Activated B cell treated with CpG ODN at 0.5 μM for 24 hours (primary cell): ENCODE measurements around the gene LMO1. TPM values are rescaled to one million over a fixed set of nuclear protein-coding genes. Genes with fewer than 3 reads are reported as not detected.

Experiments used
- ATAC-seq: fragments of 200-7000 bp; cut with Tn5 transposase; one replicate; pipeline ENCODE4 v1.10.0; 2021; ENCODE audit warnings: low read depth, mild to moderate bottlenecking, moderate library complexity
- CTCF ChIA-PET: fragments of 350-600 bp; sonication (Branson Sonifier 250); formaldehyde crosslinking; loops from one replicate; lab custom pipeline; 2021; ENCODE audit warnings: antibody characterized with exemption; lab: Charles Lee
- POLR2A ChIA-PET: fragments of 350-600 bp; sonication (Branson Sonifier 250); formaldehyde crosslinking; loops from one replicate; lab custom pipeline; 2021; ENCODE audit warnings: antibody characterized with exemption; lab: Charles Lee
- DNase-seq: peaks from one replicate; pipeline ENCODE4 v3.0.0; 2022
- H3K27ac Mint-ChIP-seq: one replicate; pipeline ENCODE4 v1.8.0; 2020; ENCODE audit warnings: mixed read lengths
- H3K27me3 Mint-ChIP-seq: one replicate; pipeline ENCODE4 v1.8.0; 2021; ENCODE audit warnings: mixed read lengths
- H3K36me3 Mint-ChIP-seq: one replicate; pipeline ENCODE4 v1.8.0; 2021; ENCODE audit warnings: low read depth, mixed read lengths
- H3K4me1 Mint-ChIP-seq: one replicate; pipeline ENCODE4 v1.8.0; 2021; ENCODE audit warnings: mixed read lengths
- H3K4me3 Mint-ChIP-seq: one replicate; pipeline ENCODE4 v1.8.0; 2020; ENCODE audit warnings: mild to moderate bottlenecking, mixed read lengths
- H3K9me3 Mint-ChIP-seq: one replicate; pipeline ENCODE4 v1.8.0; 2020; ENCODE audit warnings: mixed read lengths
- intact Hi-C: fragments of 100-400 bp; cut with micrococcal nuclease; formaldehyde crosslinking; loops from one replicate; pipeline ENCODE4 v1.15.1; 2024
- total RNA-seq: library from RNA; stranded (reverse); gene quantifications from 2 replicates; pipeline ENCODE4 v1.2.3, GENCODE V29; 2022
- TF ChIP-seq, protein P1 (sequence below): fragments of 200-600 bp; IDR thresholded peaks from one replicate; pipeline ENCODE4 v1.8.0; 2022; ENCODE audit warnings: antibody characterized with exemption, mild to moderate bottlenecking

The LMO1 gene
- total RNA-seq, 1 donor from 2014 or later, result not detected

DNA sequence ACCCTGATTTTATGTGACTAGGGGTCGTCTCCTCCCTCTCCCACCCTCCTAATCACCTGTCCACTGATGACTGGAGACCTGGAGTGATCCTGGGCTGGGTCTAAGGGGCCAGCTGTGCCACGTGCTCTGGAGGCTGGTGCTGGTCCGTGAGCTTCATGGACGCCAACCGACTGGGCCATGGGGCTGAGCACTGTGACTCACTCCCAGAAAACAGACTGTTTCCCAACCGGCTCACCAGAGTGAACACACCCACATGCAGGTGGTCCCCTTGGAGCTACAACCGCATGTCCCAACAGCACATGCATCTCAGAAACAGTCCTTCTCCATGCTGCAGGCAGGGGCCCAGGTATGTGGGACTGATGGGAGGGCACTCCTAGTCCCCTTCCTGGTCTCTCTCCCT, 14.0 kb upstream of the LMO1 start:
- CTCF ChIA-PET, result interaction anchor here (2.8 kb wide), 1 partner anchor 14 kb away, joined by 10 read pairs; the partner anchor contains the start of gene LMO1
- Mint-ChIP-seq H3K4me1 (peaks cover 3% of the 10 kb centered on the region), H3K4me3 (no peak overlapping the region), H3K27ac (no peak overlapping the region), H3K27me3 (peaks cover 8% of the 10 kb centered on the region), H3K9me3 (peaks cover 4% of the 10 kb centered on the region), H3K36me3 (no peaks in the 10 kb centered on the region)
- TF ChIP-seq, protein P1, sequence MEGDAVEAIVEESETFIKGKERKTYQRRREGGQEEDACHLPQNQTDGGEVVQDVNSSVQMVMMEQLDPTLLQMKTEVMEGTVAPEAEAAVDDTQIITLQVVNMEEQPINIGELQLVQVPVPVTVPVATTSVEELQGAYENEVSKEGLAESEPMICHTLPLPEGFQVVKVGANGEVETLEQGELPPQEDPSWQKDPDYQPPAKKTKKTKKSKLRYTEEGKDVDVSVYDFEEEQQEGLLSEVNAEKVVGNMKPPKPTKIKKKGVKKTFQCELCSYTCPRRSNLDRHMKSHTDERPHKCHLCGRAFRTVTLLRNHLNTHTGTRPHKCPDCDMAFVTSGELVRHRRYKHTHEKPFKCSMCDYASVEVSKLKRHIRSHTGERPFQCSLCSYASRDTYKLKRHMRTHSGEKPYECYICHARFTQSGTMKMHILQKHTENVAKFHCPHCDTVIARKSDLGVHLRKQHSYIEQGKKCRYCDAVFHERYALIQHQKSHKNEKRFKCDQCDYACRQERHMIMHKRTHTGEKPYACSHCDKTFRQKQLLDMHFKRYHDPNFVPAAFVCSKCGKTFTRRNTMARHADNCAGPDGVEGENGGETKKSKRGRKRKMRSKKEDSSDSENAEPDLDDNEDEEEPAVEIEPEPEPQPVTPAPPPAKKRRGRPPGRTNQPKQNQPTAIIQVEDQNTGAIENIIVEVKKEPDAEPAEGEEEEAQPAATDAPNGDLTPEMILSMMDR, result no peak
- POLR2A ChIA-PET, result no interaction called here
- intact Hi-C loops, result no loop called here
- DNase-seq (no peak), ATAC-seq (no peak)

GRCh38 chr11:8276528-8276927, 12.8 kb upstream of the LMO1 start:
- Mint-ChIP-seq H3K27me3 (peaks cover 14% of the 10 kb centered on the region), H3K36me3 (no peaks in the 10 kb centered on the region), H3K4me3 (no peak overlapping the region), H3K27ac (no peak overlapping the region), H3K4me1 (peaks cover 3% of the 10 kb centered on the region), H3K9me3 (peaks cover 4% of the 10 kb centered on the region)
- ChIA-PET POLR2A (no interaction called here), CTCF (interaction anchor here (2.8 kb wide), 1 partner anchor 13 kb away, joined by 10 read pairs; the partner anchor contains the start of gene LMO1)
- intact Hi-C loops, result no loop called here
- DNase-seq (no peak), ATAC-seq (no peak)
- TF ChIP-seq, protein P1, result no peak

DNA sequence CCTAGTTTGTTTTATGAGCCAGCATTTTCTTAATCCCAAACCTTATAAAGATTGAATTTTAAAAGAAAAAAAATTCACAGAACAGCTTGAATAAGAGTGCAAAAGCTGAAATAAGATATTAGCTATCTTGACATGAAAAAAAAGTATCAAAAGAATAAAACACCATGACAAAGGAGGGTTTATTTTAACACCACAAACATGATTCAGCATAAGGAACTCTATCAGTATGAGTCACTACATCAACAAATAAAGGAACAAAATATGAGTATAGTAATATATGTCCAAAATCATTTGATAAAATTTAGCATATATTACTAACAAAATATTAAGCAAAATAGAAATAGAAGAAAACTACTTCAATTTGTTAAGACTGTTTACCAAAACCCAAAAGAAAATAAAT, 9.6 kb upstream of the LMO1 start:
- peaks cover 41% of the 10 kb centered on the region for H3K27me3 Mint-ChIP-seq
- TF ChIP-seq, protein P1, result no peak
- H3K36me3 Mint-ChIP-seq, result no peaks in the 10 kb centered on the region
- DNase-seq (no peak), ATAC-seq (no peak)
- peaks cover 3% of the 10 kb centered on the region for H3K4me1 Mint-ChIP-seq
- ChIA-PET CTCF (interaction anchor here (1.4 kb wide), 1 partner anchor 9 kb away, joined by 5 read pairs; the partner anchor contains the start of gene LMO1), POLR2A (no interaction called here)
- no peak overlapping the region for H3K27ac Mint-ChIP-seq
- no peak overlapping the region for H3K4me3 Mint-ChIP-seq
- H3K9me3 Mint-ChIP-seq, result peaks cover 4% of the 10 kb centered on the region
- intact Hi-C loops, result no loop called here

GRCh38 chr11:8271106-8271886, 7.6 kb upstream of the LMO1 start:
- Mint-ChIP-seq H3K4me1 (no peaks in the 10 kb centered on the region), H3K27ac (no peak overlapping the region), H3K9me3 (peaks cover 4% of the 10 kb centered on the region), H3K4me3 (no peak overlapping the region), H3K36me3 (no peaks in the 10 kb centered on the region), H3K27me3 (peaks cover 49% of the 10 kb centered on the region)
- CTCF ChIA-PET, result interaction anchor here (1.1 kb wide), 1 partner anchor 8 kb away, joined by 4 read pairs; the partner anchor contains the start of gene LMO1
- TF ChIP-seq, protein P1, result no peak
- DNase-seq (no peak), ATAC-seq (no peak)
- POLR2A ChIA-PET, result no interaction called here
- intact Hi-C loops, result no loop called here

- ChIA-PET POLR2A (no interaction called here), CTCF (no interaction called here)
- Mint-ChIP-seq H3K36me3 (no peaks in the 10 kb centered on the region), H3K4me1 (no peaks in the 10 kb centered on the region), H3K9me3 (peaks cover 4% of the 10 kb centered on the region), H3K4me3 (no peak overlapping the region), H3K27me3 (peaks cover 57% of the 10 kb centered on the region), H3K27ac (no peak overlapping the region)
- TF ChIP-seq, protein P1, result no peak
- ATAC-seq (no peak), DNase-seq (no peak)
- intact Hi-C loops, result no loop called here
Measured at GRCh38 chr11:8269636-8270035, 6.0 kb upstream of the LMO1 start.
